Measurements from ENCODE around the gene ENOX1. TPM values are rescaled to one million over a fixed set of nuclear protein-coding genes. Genes with fewer than 3 reads are reported as not detected.

The ENOX1 gene
- total RNA-seq, 2 experiments from 2014 or later: 0.35 to 0.64 TPM

DNA sequence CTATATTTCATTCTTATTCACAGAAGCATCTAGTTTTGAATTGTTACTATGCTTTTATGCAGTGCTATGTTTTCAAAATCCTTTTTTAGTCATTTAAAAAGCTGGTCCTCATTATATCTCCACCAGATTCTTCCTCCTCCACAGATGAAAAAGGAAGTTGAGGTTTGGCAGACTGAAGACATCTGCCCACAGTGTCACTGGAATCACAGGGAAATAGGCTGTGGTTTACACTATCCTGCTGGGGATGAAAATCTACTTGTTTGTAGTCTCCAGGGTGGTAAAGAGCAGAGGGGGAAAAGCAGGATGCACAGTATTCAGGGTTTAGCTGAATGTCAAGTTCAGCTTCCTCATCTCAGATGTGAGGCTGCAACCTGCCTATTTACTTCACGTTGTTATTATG, 412.2 kb downstream of the ENOX1 start:
- peaks cover 10% of the 10 kb centered on the region for H3K4me1 Mint-ChIP-seq (ENCODE audit: low read depth)
- no peak overlapping the region for H3K27ac Mint-ChIP-seq
- peaks cover 7% of the 10 kb centered on the region for H3K27me3 Mint-ChIP-seq (ENCODE audit: low read depth)
- intact Hi-C loops (cut with micrococcal nuclease): no loop called here
- no peak for DNase-seq
- no peaks in the 10 kb centered on the region for H3K36me3 Mint-ChIP-seq (ENCODE audit: low read depth)
- CTCF ChIA-PET: no interaction called here
- H3K4me3 Mint-ChIP-seq: no peak overlapping the region
- H3K9me3 Mint-ChIP-seq: peaks cover 7% of the 10 kb centered on the region

DNA sequence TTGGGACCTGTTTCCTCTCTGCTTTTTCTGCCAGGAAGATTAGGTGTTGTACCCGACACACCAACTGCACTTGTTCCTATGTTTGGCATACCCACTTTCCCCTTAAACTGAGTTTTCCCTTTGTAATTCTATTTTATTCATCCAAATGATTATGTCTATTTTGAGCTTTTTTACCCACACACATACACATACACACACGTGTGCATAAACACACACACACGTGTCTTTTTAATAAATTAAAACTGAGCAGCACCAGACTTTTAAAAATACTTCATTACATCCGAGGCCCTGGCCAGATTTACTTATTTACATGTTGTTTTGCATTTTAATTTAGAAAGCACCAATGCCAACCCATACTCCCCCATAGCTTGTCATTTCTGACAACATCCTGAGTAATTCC, 413.4 kb downstream of the ENOX1 start:
- CTCF ChIA-PET: no interaction called here
- H3K27me3 Mint-ChIP-seq (ENCODE audit: low read depth): peaks cover 4% of the 10 kb centered on the region

DNA sequence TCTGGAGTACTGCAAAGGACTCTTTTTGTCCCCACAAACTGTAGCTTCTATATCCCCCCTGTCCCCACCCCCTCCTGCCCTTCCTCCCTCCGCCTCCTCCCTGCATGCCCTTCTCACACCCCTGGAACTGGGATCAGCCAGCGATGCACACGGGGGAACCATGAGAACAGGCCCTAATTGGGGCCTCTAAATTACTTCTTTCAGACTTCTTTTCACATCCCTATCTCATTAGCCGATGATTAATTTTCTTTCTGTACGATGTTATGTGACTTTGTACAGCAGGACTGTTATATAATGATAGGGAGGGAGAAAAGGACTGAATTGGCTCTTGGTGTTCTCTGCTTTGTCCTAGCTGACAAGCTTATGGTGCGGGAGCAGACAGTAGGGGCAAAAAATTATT, 415.9 kb downstream of the ENOX1 start:
- peaks cover 32% of the 10 kb centered on the region for H3K4me1 Mint-ChIP-seq (ENCODE audit: low read depth)
- no peaks in the 10 kb centered on the region for H3K36me3 Mint-ChIP-seq (ENCODE audit: low read depth)
- CTCF ChIA-PET: interaction anchor here (0.7 kb wide), 2 partner anchors 43 to 419 kb away, joined by 4 to 5 read pairs; no protein-coding TSS in a partner anchor
- intact Hi-C loops (cut with micrococcal nuclease): no loop called here
- H3K27ac Mint-ChIP-seq: no peak overlapping the region
- no peaks in the 10 kb centered on the region for H3K27me3 Mint-ChIP-seq (ENCODE audit: low read depth)
- DNase-seq: no peak
- H3K4me3 Mint-ChIP-seq: no peak overlapping the region
- no peaks in the 10 kb centered on the region for H3K9me3 Mint-ChIP-seq

More for the DNA sequence above, 413.4 kb downstream of the ENOX1 start:
- H3K27ac Mint-ChIP-seq: no peak overlapping the region
- no peak overlapping the region for H3K4me3 Mint-ChIP-seq
- H3K4me1 Mint-ChIP-seq (ENCODE audit: low read depth): peaks cover 19% of the 10 kb centered on the region
- H3K36me3 Mint-ChIP-seq (ENCODE audit: low read depth): no peaks in the 10 kb centered on the region
- DNase-seq: no peak
- intact Hi-C loops (cut with micrococcal nuclease): no loop called here
- no peaks in the 10 kb centered on the region for H3K9me3 Mint-ChIP-seq

DNA sequence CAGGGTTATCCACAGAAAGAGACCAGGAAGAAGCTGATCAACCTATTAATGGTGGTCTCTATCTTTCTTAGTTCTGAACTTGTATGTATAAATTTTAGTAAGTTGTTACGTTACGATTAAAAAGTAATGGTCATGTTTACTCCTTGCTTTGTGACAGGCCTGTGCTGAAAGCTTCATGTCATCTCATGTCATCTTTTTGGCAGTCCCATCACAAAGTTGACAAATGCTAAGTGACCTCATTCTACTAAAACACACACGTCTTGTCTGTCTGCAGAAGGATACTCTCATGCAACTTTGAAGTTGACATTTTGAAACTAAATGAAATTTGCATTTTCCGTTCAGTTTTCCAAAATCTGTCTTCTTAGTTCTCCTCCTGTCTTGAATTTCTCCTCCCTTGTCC, 417.5 kb downstream of the ENOX1 start:
- no peak overlapping the region for H3K4me3 Mint-ChIP-seq
- no peaks in the 10 kb centered on the region for H3K27me3 Mint-ChIP-seq (ENCODE audit: low read depth)
- intact Hi-C loops (cut with micrococcal nuclease): loop anchor here (10.0 kb wide), 1 partner anchor 505 kb away; the partner anchor contains the start of genes CCDC122 and LACC1
- peaks cover 32% of the 10 kb centered on the region for H3K4me1 Mint-ChIP-seq (ENCODE audit: low read depth)
- DNase-seq: no peak
- CTCF ChIA-PET: no interaction called here
- no peak overlapping the region for H3K27ac Mint-ChIP-seq
- no peaks in the 10 kb centered on the region for H3K9me3 Mint-ChIP-seq
- H3K36me3 Mint-ChIP-seq (ENCODE audit: low read depth): no peaks in the 10 kb centered on the region

DNA sequence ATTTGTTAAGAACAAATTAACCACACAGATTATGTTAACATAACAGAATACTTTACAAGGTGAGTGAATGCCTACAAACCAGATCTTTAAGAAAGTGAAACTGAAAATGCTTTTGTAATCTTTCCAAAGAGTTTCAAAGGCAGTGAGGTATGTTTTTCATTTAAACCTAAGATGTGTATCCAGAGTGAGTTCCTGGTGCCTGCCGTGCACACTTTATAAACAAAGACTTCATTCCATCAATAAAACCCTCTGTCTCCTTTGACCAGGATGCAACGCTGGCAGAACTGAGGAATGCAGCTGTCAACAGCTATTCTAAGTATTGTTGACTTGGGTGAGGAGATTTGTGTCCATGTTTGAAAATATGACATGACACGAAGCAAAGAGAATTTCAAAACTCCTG, 418.8 kb downstream of the ENOX1 start:
- no peak for DNase-seq
- CTCF ChIA-PET: interaction anchor here (0.6 kb wide), 1 partner anchor 676 kb away, joined by 3 read pairs; no protein-coding TSS in a partner anchor
- Mint-ChIP-seq H3K4me1 (ENCODE audit: low read depth) (peaks cover 32% of the 10 kb centered on the region), H3K4me3 (peak overlapping the region; percentile 20), H3K27me3 (ENCODE audit: low read depth) (no peaks in the 10 kb centered on the region), H3K36me3 (ENCODE audit: low read depth) (no peaks in the 10 kb centered on the region), H3K9me3 (no peaks in the 10 kb centered on the region), H3K27ac (no peak overlapping the region)
- intact Hi-C loops (cut with micrococcal nuclease): loop anchor here (10.0 kb wide), 1 partner anchor 507 kb away; the partner anchor contains the start of genes CCDC122 and LACC1

DNA sequence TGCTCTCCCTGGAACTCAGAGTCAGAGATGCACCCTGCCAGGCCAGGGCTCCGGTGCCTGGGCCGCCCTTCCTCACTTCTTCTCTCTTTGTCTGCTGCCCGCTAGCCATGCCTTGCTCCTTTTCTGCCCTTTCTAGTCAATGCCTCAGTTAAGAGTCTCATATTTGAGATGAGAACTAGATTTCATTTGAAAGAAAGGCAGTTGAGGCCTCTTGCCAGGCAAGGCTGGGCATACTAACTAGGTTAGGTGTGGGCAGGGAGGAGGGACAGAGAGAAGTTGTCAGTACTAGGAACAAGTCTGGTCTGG, 421.8 kb downstream of the ENOX1 start:
- CTCF ChIA-PET: no interaction called here
- no peaks in the 10 kb centered on the region for H3K36me3 Mint-ChIP-seq (ENCODE audit: low read depth)
- intact Hi-C loops (cut with micrococcal nuclease): loop anchor here (10.0 kb wide), 1 partner anchor 510 kb away; the partner anchor contains the start of genes CCDC122 and LACC1
- DNase-seq: no peak
- no peaks in the 10 kb centered on the region for H3K9me3 Mint-ChIP-seq
- H3K27me3 Mint-ChIP-seq (ENCODE audit: low read depth): no peaks in the 10 kb centered on the region
- peaks cover 22% of the 10 kb centered on the region for H3K4me1 Mint-ChIP-seq (ENCODE audit: low read depth)
- H3K27ac Mint-ChIP-seq: no peak overlapping the region
- H3K4me3 Mint-ChIP-seq: no peak overlapping the region

DNA sequence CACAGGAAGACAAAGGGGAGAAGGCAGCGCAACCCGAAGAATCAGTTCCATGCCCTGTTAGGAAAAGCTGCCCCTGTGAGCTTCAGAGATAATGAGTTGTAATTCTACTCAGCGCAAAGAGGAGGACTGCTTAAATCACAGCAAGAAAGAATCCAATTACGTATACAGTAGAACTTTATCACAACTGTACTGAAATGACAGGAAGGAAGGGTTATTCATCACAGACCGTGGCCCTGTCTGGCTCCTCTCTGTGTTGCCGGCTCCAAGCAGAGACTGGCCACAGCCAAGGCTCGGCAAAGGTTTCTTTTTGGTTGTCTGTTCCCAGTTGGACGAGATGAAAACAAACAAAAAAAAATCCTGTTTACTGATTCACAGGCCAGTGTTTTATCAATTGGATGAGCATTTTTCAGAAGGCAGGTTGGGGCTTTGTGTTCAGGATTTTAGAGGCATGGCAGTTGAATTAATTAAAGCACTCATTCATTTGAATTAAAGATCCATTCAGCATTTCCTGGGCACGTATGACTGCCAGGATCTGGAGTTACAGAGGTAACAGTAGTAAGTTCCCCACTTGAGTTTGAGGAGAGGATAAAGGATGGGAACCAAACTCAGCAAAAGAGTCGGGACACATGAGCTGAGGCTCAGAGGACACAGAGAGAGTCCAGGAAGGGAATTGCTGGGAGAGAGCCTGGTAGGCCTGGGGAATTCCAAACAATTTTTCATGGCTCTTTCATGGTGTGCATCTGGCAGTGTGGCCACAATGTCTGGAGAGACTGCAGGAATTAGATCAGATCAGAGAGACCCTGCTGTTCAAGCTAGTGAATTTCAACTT, 422.3 kb downstream of the ENOX1 start:
- intact Hi-C loops (cut with micrococcal nuclease): loop anchor here (10.0 kb wide), 1 partner anchor 510 kb away; the partner anchor contains the start of genes CCDC122 and LACC1
- no peak for DNase-seq
- Mint-ChIP-seq H3K9me3 (no peaks in the 10 kb centered on the region), H3K4me3 (no peak overlapping the region), H3K27me3 (ENCODE audit: low read depth) (no peaks in the 10 kb centered on the region), H3K27ac (no peak overlapping the region), H3K36me3 (ENCODE audit: low read depth) (no peaks in the 10 kb centered on the region), H3K4me1 (ENCODE audit: low read depth) (peaks cover 22% of the 10 kb centered on the region)
- CTCF ChIA-PET: interaction anchor here (0.7 kb wide), 1 partner anchor 48 kb away, joined by 3 read pairs; no protein-coding TSS in a partner anchor

DNA sequence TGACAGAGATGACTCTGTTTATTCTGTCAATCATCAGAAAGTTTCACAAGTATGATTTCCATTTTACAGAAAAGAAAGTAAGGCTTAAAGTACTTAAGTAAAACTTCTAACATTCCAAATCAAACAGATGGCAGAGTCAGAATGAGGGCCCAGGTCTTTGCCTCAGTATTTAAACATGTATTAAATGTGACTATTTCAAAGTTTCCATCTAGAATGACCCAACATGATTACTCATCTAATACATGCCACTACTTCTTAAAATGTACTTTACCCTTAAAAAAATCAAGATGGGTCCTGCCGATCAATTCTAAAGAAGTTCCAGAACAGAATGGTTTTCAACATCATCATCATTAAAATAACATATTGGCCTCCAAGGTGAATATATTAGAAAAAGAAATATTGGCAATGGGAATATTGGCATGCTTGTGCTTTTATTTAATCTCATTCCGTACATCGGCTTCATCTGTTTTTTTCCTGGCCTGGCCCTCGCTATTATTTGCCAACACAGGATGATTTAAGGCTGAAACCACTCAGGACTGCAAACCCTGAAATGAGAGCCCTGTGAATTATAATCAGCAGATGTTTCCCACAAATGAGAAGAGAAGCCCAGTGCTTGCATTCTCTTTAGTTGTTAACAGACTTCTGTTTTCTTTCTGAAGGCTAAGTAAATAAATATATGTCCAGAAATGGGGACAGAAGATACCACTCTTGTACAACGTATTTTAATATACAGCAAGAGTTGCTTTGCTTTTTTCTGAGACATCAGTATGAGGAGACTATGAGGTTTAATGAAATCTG, 423.4 kb downstream of the ENOX1 start:
- intact Hi-C loops (cut with micrococcal nuclease): loop anchor here (10.0 kb wide), 1 partner anchor 511 kb away; the partner anchor contains the start of genes CCDC122 and LACC1
- no peak overlapping the region for H3K4me3 Mint-ChIP-seq
- H3K4me1 Mint-ChIP-seq (ENCODE audit: low read depth): peaks cover 12% of the 10 kb centered on the region
- no peaks in the 10 kb centered on the region for H3K9me3 Mint-ChIP-seq
- DNase-seq: no peak
- no peaks in the 10 kb centered on the region for H3K36me3 Mint-ChIP-seq (ENCODE audit: low read depth)
- no peaks in the 10 kb centered on the region for H3K27me3 Mint-ChIP-seq (ENCODE audit: low read depth)
- CTCF ChIA-PET: no interaction called here
- H3K27ac Mint-ChIP-seq: no peak overlapping the region

DNA sequence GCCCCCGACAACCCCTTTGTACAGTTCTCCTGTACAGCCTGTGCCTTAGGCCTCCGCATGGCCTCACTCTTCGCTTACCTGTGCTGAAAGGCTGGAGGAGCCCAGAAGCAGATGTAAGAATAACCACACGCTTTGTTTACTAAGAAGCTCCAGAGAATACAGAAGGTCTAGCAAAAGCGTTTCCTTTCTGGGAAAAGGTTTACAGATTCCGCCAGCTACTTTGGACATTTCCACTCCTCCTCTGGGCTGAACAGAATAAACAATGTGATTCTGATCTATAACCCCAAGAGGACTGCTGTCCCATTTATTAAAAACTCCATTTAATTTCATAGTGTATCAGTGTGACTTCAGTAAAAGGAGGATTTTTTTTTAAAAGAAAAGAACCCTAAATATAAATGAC, 424.2 kb downstream of the ENOX1 start:
- no peaks in the 10 kb centered on the region for H3K27me3 Mint-ChIP-seq (ENCODE audit: low read depth)
- H3K4me3 Mint-ChIP-seq: no peak overlapping the region
- CTCF ChIA-PET: no interaction called here

DNA sequence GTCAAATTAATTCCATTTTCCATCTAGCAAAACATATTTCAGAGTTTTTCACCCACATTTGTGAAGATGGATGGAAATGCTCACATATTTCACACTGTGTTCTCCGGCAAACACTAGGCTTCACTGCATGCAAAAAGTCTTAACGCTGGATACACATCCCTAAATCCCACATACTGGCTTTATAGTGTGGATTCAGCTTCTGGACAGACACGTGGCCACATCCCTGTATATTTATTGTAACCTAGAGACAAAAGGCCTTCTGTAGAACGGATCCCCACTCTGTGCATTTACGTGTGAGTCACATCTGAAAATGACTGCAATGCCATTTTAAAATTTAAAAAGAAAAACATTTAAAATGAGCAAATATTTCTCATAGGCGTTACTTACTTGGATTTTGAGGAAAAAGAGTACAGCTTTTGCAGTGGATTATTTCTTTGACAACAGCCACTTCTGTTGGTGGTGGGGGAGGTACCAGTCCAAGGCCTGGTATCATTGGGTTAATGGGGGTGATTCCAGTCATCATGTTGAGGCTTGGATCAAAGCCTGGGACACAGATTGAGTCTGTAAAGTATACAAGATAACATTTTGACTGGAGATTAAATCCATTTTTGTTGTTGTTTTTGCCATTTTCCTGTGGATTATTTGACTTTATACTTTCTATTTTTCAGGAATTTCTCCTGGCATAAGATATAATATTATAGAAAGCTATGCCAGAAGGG, 425.7 kb downstream of the ENOX1 start:
- Mint-ChIP-seq H3K4me3 (no peak overlapping the region), H3K9me3 (no peaks in the 10 kb centered on the region), H3K36me3 (ENCODE audit: low read depth) (no peaks in the 10 kb centered on the region), H3K27me3 (ENCODE audit: low read depth) (no peaks in the 10 kb centered on the region), H3K4me1 (ENCODE audit: low read depth) (no peaks in the 10 kb centered on the region), H3K27ac (no peak overlapping the region)
- CTCF ChIA-PET: no interaction called here
- DNase-seq: no peak
- intact Hi-C loops (cut with micrococcal nuclease): loop anchor here (10.0 kb wide), 1 partner anchor 514 kb away; the partner anchor contains the start of genes CCDC122 and LACC1

More for the DNA sequence above, 424.2 kb downstream of the ENOX1 start:
- intact Hi-C loops (cut with micrococcal nuclease): loop anchor here (10.0 kb wide), 1 partner anchor 512 kb away; the partner anchor contains the start of genes CCDC122 and LACC1
- H3K36me3 Mint-ChIP-seq (ENCODE audit: low read depth): no peaks in the 10 kb centered on the region
- H3K9me3 Mint-ChIP-seq: no peaks in the 10 kb centered on the region
- H3K4me1 Mint-ChIP-seq (ENCODE audit: low read depth): peaks cover 4% of the 10 kb centered on the region
- DNase-seq: no peak
- H3K27ac Mint-ChIP-seq: no peak overlapping the region

DNA sequence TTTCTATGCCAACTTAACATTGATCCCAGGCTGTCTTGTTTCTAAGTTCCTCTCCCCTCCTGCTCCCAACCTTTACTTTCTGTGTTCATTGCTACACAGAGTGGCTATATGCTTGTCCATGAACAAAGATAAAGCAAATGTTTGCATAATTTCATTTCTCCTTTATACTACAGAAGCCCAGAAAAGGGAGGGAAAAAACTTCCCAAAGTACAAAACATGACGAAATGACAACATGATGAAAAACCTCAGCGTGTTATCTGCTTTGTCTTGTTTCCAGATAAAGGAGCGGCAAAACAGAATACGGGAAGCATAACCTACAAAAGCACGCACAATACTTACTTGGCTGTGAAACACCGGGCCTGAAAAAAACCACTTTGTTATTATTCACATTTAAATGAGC, 426.6 kb downstream of the ENOX1 start:
- no peaks in the 10 kb centered on the region for H3K27me3 Mint-ChIP-seq (ENCODE audit: low read depth)
- H3K4me1 Mint-ChIP-seq (ENCODE audit: low read depth): no peaks in the 10 kb centered on the region
- intact Hi-C loops (cut with micrococcal nuclease): loop anchor here (10.0 kb wide), 1 partner anchor 515 kb away; the partner anchor contains the start of genes CCDC122 and LACC1
- H3K36me3 Mint-ChIP-seq (ENCODE audit: low read depth): no peaks in the 10 kb centered on the region
- DNase-seq: no peak
- H3K27ac Mint-ChIP-seq: no peak overlapping the region
- H3K9me3 Mint-ChIP-seq: no peaks in the 10 kb centered on the region
- CTCF ChIA-PET: no interaction called here
- H3K4me3 Mint-ChIP-seq: no peak overlapping the region

DNA sequence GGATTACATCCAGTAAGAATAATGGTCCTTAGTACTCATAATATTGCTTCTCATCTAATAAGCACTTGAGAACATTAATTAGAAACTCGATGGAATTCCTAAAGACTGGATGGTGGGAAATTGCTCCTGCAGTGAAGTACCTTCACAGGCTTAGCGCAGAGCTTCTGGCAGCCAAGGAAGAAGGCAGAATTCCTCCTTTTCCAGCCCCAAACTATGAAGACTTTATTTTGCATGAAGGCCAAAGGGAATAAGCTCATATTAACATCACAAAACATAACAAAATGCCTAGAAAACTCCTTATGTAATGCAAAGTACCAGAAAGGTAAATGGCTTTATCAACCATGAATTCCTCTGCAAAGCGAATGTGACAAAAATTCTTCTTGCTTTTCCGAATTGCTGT, 427.2 kb downstream of the ENOX1 start:
- Mint-ChIP-seq H3K27ac (no peak overlapping the region), H3K27me3 (ENCODE audit: low read depth) (no peaks in the 10 kb centered on the region), H3K4me1 (ENCODE audit: low read depth) (no peaks in the 10 kb centered on the region), H3K4me3 (no peak overlapping the region), H3K36me3 (ENCODE audit: low read depth) (no peaks in the 10 kb centered on the region), H3K9me3 (no peaks in the 10 kb centered on the region)
- CTCF ChIA-PET: no interaction called here
- DNase-seq: no peak
- intact Hi-C loops (cut with micrococcal nuclease): no loop called here

All from activated naive CD4-positive, alpha-beta T cell treated with anti-CD3 and anti-CD28 coated beads for 36 hours (primary cell).